Left lung (tissue), 10 donors: ENCODE results near the gene EML6. TPM values are rescaled to one million over a fixed set of nuclear protein-coding genes. Genes with fewer than 3 reads are reported as not detected.

Experiments
- ATAC-seq: fragments of 200-7000 bp; cut with Tn5 transposase; one replicate; pipeline ENCODE4 v1.9.1; 2020; ENCODE audit warnings: moderate library complexity
- DNase-seq, 4 donors: peaks; one replicate each; pipeline ENCODE4 v3.0.0-alpha.2; 2013 to 2020
- H3K27ac ChIP-seq, 2 donors: fragments of 200-600 bp; sonication (generic) in 1 of 2; one replicate each; pipeline versions ENCODE4 v1.5.0 to v1.8.0; 2020 to 2021
- H3K27me3 ChIP-seq, 2 donors: fragments of 200-600 bp; sonication (generic) in 1 of 2; one replicate each; pipeline versions ENCODE4 v1.5.0 to v1.8.0; 2020 to 2021
- H3K36me3 ChIP-seq, 2 donors: fragments of 200-600 bp; sonication (generic) in 1 of 2; one replicate each; pipeline versions ENCODE4 v1.5.0 to v1.8.0; 2020 to 2021
- H3K4me1 ChIP-seq, 2 donors: fragments of 200-600 bp; one replicate each; pipeline ENCODE4 v1.8.0; 2021
- H3K4me3 ChIP-seq, 2 donors: fragments of 200-600 bp; sonication (generic) in 1 of 2; one replicate each; pipeline versions ENCODE4 v1.5.0 to v1.8.0; 2020 to 2021; ENCODE audit warnings: mild to moderate bottlenecking in 1 of 2
- H3K9me3 ChIP-seq, 2 donors: fragments of 200-600 bp; sonication (generic) in 1 of 2; one replicate each; pipeline versions ENCODE4 v1.5.0 to v1.8.0; 2020 to 2021
- CTCF ChIP-seq, 2 donors: fragments of 200-600 bp; sonication (generic) in 1 of 2; IDR thresholded peaks; one replicate each; pipeline versions ENCODE4 v1.5.0 to v1.8.0; 2021; ENCODE audit warnings: antibody characterized with exemption in 2 of 2
- intact Hi-C, 2 donors: fragments of 100-400 bp; cut with DNase I; formaldehyde crosslinking; loops; one replicate each; pipeline versions ENCODE4 v1.11.2 to v1.14.2; 2022
- polyA plus RNA-seq, 6 donors: library from polyadenylated mRNA; unstranded; fragments of 120-200 nt; gene quantifications; one replicate each; pipeline ENCODE4 v1.2.1, GENCODE V29; 2013; ENCODE audit not compliant: insufficient read length in 6 of 6
- total RNA-seq, 2 donors: library from RNA; stranded (reverse); fragmentation: NEBNext Ultra II Directional; extraction: Animal tissue kit (Norgen Biotek cat#: 25700); gene quantifications; one replicate each; pipeline ENCODE4 v1.2.1, GENCODE V29; 2021
- donor health status: DM: no; HTN: yes; CAD: no.
- donor health status: DM: no; HTN: no; CAD: no.

Gene EML6
- total and polyA plus RNA-seq, 8 donors: 0.73 to 2.2 (median 1.3) TPM

- Histone ChIP-seq H3K27ac (no peak overlapping the region), H3K4me3 (no peak overlapping the region), H3K9me3 (no peaks in the 10 kb centered on the region), H3K36me3 (peaks cover 0 to 45% of the 10 kb centered on the region in 2 donors), H3K27me3 (no peaks in the 10 kb centered on the region), H3K4me1 (peaks cover 15 to 50% of the 10 kb centered on the region in 2 donors)
- intact Hi-C loops: no loop called here
- TF ChIP-seq CTCF (IDR thresholded peaks at IDR 0.05): no peak
- no peak for ATAC-seq
- no peak for DNase-seq
These were observed 251.7 kb downstream of the EML6 start for GRCh38 chr2:54975175-54975574.

DNA sequence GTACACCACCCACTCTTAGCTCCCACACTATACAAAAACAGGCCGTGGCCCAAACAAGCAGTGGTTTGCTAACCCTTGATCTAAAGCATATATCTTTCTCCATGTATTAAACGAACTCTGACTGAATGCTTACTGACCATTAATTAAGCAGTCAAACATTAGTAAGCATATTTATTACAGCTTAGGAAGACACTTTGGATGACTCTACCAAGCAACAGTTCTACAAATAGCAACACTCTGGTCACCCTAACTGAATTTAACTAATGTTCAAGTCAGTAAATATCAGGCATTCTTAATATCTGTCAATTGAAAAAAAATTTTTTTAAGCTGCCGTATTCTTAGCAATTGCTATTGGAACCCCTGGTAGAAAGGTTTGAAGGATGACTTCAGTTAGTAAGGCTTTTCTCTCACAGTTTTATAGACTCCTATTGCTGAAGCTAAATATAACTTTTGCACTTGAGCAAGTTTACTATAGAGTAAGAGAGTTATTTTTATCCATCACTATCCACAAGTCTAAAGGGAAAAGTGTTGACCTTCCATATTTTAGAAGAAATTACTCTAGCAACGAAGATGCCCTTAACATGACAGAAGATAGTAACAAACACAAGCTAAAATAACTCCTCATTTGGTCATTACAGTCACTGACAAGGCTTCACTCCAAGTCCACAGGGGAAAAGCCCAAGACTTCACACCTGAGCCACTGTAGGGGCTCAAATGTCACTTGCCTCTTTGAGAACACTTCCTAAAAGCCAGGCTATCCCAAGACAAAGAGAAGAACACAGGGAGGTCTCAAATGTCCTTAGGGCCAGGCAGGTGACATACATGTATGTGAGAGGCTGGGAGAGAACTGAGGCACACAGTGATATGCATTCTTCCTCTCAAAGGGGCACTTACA is 252.4 kb downstream of the EML6 start:
- ATAC-seq (peak; percentile 16), DNase-seq (no peak)
- no peak overlapping the region for H3K4me3 ChIP-seq
- H3K9me3 ChIP-seq: no peaks in the 10 kb centered on the region
- no peaks in the 10 kb centered on the region for H3K27me3 ChIP-seq
- peaks cover 15 to 56% of the 10 kb centered on the region in 2 donors for H3K4me1 ChIP-seq
- TF ChIP-seq CTCF (IDR thresholded peaks at IDR 0.05): no peak
- peaks cover 0 to 39% of the 10 kb centered on the region in 2 donors for H3K36me3 ChIP-seq
- peak overlapping the region in 1 of 2 donors; percentile 29 for H3K27ac ChIP-seq
- intact Hi-C loops: no loop called here

- intact Hi-C loops: no loop called here
- peak; percentile 5 for ATAC-seq
- H3K27me3 ChIP-seq: no peaks in the 10 kb centered on the region
- peaks cover 15 to 64% of the 10 kb centered on the region in 2 donors for H3K4me1 ChIP-seq
- H3K9me3 ChIP-seq: no peaks in the 10 kb centered on the region
- peak overlapping the region; percentile 6 to 22 for H3K27ac ChIP-seq
- no peak overlapping the region for H3K4me3 ChIP-seq
- peaks cover 0 to 43% of the 10 kb centered on the region in 2 donors for H3K36me3 ChIP-seq
- no peak for DNase-seq
- no peak for TF ChIP-seq CTCF (IDR thresholded peaks at IDR 0.05)
These were observed 253.7 kb downstream of the EML6 start for GRCh38 chr2:54977149-54977548.

- intact Hi-C loops: no loop called here
- ATAC-seq: peak; percentile 63
- no peaks in the 10 kb centered on the region for H3K9me3 ChIP-seq
- TF ChIP-seq CTCF (IDR thresholded peaks at IDR 0.05): no peak
- peak in 2 of 4 donors; percentile 32 to 75 for DNase-seq
- H3K36me3 ChIP-seq: peaks cover 0 to 30% of the 10 kb centered on the region in 2 donors
- H3K27ac ChIP-seq: peak overlapping the region; percentile 10 to 42
- no peaks in the 10 kb centered on the region for H3K27me3 ChIP-seq
- H3K4me1 ChIP-seq: peaks cover 15 to 84% of the 10 kb centered on the region in 2 donors
- no peak overlapping the region for H3K4me3 ChIP-seq
These were observed 256.0 kb downstream of the EML6 start for GRCh38 chr2:54979321-54980044.

DNA sequence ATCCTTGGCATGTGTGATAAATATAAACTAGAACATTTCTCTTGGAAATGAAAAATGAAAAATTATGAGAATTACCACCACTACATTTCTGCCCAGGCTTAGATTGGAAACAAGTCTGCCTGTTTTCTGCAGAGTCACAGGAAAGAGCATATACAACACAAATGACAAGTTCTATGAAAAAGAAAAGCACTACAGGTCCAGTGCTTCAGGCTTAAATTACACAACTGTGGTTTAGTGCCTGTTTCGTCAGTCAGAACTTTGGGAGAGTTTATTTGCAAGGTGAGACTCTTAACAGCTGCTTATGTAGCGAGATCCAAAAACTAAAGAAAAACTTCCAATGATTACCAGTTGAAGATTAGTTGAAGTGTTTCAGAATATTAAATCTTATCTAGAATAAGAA is 257.9 kb downstream of the EML6 start:
- no peak for TF ChIP-seq CTCF (IDR thresholded peaks at IDR 0.05)
- Histone ChIP-seq H3K9me3 (no peaks in the 10 kb centered on the region), H3K27ac (peak overlapping the region; percentile 6 to 33), H3K4me1 (peaks cover 15 to 81% of the 10 kb centered on the region in 2 donors), H3K4me3 (no peak overlapping the region), H3K36me3 (peaks cover 0 to 36% of the 10 kb centered on the region in 2 donors), H3K27me3 (no peaks in the 10 kb centered on the region)
- DNase-seq (no peak), ATAC-seq (peak; percentile 72)
- intact Hi-C loops: no loop called here
